Calu3 (cell line): ENCODE results near the gene NDUFB6. TPM values are rescaled to one million over a fixed set of nuclear protein-coding genes. Genes with fewer than 3 reads are reported as not detected.
A peak's percentile ranks its signal among the peaks of the same experiment; 100 is the strongest.

ENCODE experiments used
- BruUV-seq: library from RNA; stranded (reverse); fragments of 400-500 nt; replicated peaks from 2 replicates; lab custom pipeline; 2021; lab: Mats Ljungman, UMichigan
- CTCF ChIA-PET: fragments of 300-600 bp; sonication (Branson Sonifier 250); formaldehyde crosslinking; loops from one replicate; lab custom pipeline; 2022; ENCODE audit warnings: antibody characterized with exemption; lab: Charles Lee
- DNase-seq: peaks from one replicate; pipeline ENCODE4 v3.0.0; 2022
- H3K27ac Mint-ChIP-seq: one replicate; pipeline ENCODE4 v1.8.0; 2022; ENCODE audit warnings: mixed read lengths; ENCODE audit not compliant: unreplicated experiment
- H3K27me3 Mint-ChIP-seq: one replicate; pipeline ENCODE4 v1.8.0; 2022; ENCODE audit warnings: mixed read lengths; ENCODE audit not compliant: unreplicated experiment
- H3K36me3 Mint-ChIP-seq: one replicate; pipeline ENCODE4 v1.8.0; 2022; ENCODE audit warnings: mild to moderate bottlenecking, moderate library complexity, mixed read lengths; ENCODE audit not compliant: insufficient read depth, unreplicated experiment
- H3K4me1 Mint-ChIP-seq: one replicate; pipeline ENCODE4 v1.8.0; 2022; ENCODE audit warnings: mild to moderate bottlenecking, low read depth, mixed read lengths; ENCODE audit not compliant: unreplicated experiment
- H3K4me3 Mint-ChIP-seq: one replicate; pipeline ENCODE4 v1.8.0; 2022; ENCODE audit warnings: mild to moderate bottlenecking, low read depth, moderate library complexity, mixed read lengths; ENCODE audit not compliant: unreplicated experiment
- H3K9me3 Mint-ChIP-seq: one replicate; pipeline ENCODE4 v1.8.0; 2022; ENCODE audit warnings: low read depth, mixed read lengths; ENCODE audit not compliant: unreplicated experiment
- CTCF ChIP-seq: fragments of 200-600 bp; IDR thresholded peaks from one replicate; pipeline ENCODE4 v1.8.0; 2022; ENCODE audit warnings: antibody characterized with exemption; ENCODE audit not compliant: unreplicated experiment
- intact Hi-C: fragments of 100-400 bp; cut with micrococcal nuclease; formaldehyde crosslinking; loops from one replicate; pipeline ENCODE4 v1.10.0; 2022; ENCODE audit not compliant: unreplicated experiment
- total RNA-seq: library from RNA; stranded (reverse); gene quantifications from 2 replicates; pipeline ENCODE4 v1.2.3, GENCODE V29; 2022

The NDUFB6 gene
- total RNA-seq, 1 experiment from 2014 or later, result 48.1 TPM

GRCh38 chr9:32516241-32516640, 56.7 kb downstream of the NDUFB6 start:
- peaks cover 6% of the 10 kb centered on the region for H3K9me3 Mint-ChIP-seq
- no TSS peak for BruUV-seq
- H3K4me3 Mint-ChIP-seq, result no peak overlapping the region
- no peaks in the 10 kb centered on the region for H3K36me3 Mint-ChIP-seq
- CTCF ChIA-PET, result no interaction called here
- no peak for DNase-seq
- H3K27ac Mint-ChIP-seq, result no peak overlapping the region
- H3K4me1 Mint-ChIP-seq, result peaks cover 9% of the 10 kb centered on the region
- intact Hi-C loops, result no loop called here
- TF ChIP-seq CTCF, result no peak
- no peaks in the 10 kb centered on the region for H3K27me3 Mint-ChIP-seq

GRCh38 chr9:32508728-32509127, 64.2 kb downstream of the NDUFB6 start:
- BruUV-seq, result no TSS peak
- TF ChIP-seq CTCF, result no peak
- Mint-ChIP-seq H3K27ac (no peak overlapping the region), H3K36me3 (no peaks in the 10 kb centered on the region), H3K27me3 (no peaks in the 10 kb centered on the region), H3K4me3 (no peak overlapping the region), H3K4me1 (peaks cover 26% of the 10 kb centered on the region), H3K9me3 (no peaks in the 10 kb centered on the region)
- no peak for DNase-seq
- CTCF ChIA-PET, result interaction anchor here (3.6 kb wide), 1 partner anchor 18 kb away, joined by 10 read pairs; the partner anchor contains the start of gene RIGI
- intact Hi-C loops, result no loop called here

- BruUV-seq, result no TSS peak
- CTCF ChIA-PET, result interaction anchor here (0.6 to 1.7 kb wide), 2 partner anchors 11 to 23 kb away, joined by 5 to 8 read pairs; partner anchors contain the start of gene RIGI
- H3K4me3 Mint-ChIP-seq, result no peak overlapping the region
Observed at GRCh38 chr9:32503008-32503407, 70.0 kb downstream of the NDUFB6 start.

More at GRCh38 chr9:32503008-32503407, 70.0 kb downstream of the NDUFB6 start:
- Mint-ChIP-seq H3K27ac (peak overlapping the region; percentile 63), H3K4me1 (peaks cover 16% of the 10 kb centered on the region), H3K27me3 (no peaks in the 10 kb centered on the region), H3K36me3 (peaks cover 16% of the 10 kb centered on the region), H3K9me3 (peaks cover 6% of the 10 kb centered on the region)
- intact Hi-C loops, result no loop called here
- DNase-seq, result no peak
- no peak for TF ChIP-seq CTCF

Other genes starting within 250 kb of the NDUFB6 start
- gene ACO1, start 188.5 kb downstream of the NDUFB6 start, total RNA-seq, result 19.1 and 29.6 TPM in 2 replicates
- 24.8 and 49.0 TPM in 2 replicates for gene RIGI, start 47.0 kb downstream of the NDUFB6 start, total RNA-seq
- 4.1 and 4.4 TPM in 2 replicates for gene SMIM27, start 20.8 kb downstream of the NDUFB6 start, total RNA-seq
- 13.8 TPM in 2 replicates for gene TOPORS, start 20.6 kb downstream of the NDUFB6 start, total RNA-seq
- not detected in 2 replicates for gene TAF1L, start 62.5 kb upstream of the NDUFB6 start, total RNA-seq
- not detected in 2 replicates for gene TMEM215, start 210.4 kb upstream of the NDUFB6 start, total RNA-seq